Esophagus (tissue), 2 donors: Measurements from ENCODE around the gene KRTAP1-5. TPM values are rescaled to one million over a fixed set of nuclear protein-coding genes. Genes with fewer than 3 reads are reported as not detected.
"Not testable (repeated sequence)": the region's sequence is repeated elsewhere in the genome, so short reads cannot be mapped to it uniquely, and the experiment has no call there.

Experiments used
- H3K27ac ChIP-seq, 2 donors: one replicate each; pipeline ENCODE4 v1.5.1; 2013; ENCODE audit warnings: low read depth in 2 of 2, mild to moderate bottlenecking in 2 of 2, inconsistent platforms in 1 of 2, low read length in 1 of 2, moderate library complexity in 1 of 2
- H3K27me3 ChIP-seq, 2 donors: one replicate each; pipeline ENCODE4 v1.6.1; 2013; ENCODE audit warnings: low read length in 2 of 2, control low read depth in 1 of 2, mild to moderate bottlenecking in 1 of 2; ENCODE audit not compliant: insufficient read depth in 2 of 2, control insufficient read depth in 1 of 2
- H3K36me3 ChIP-seq, 2 donors: one replicate each; pipeline ENCODE4 v1.6.1; 2013; ENCODE audit warnings: low read length in 1 of 2; ENCODE audit not compliant: control insufficient read depth in 2 of 2, insufficient read depth in 2 of 2
- H3K4me1 ChIP-seq, 2 donors: one replicate each; pipeline ENCODE4 v1.6.1; 2013; ENCODE audit warnings: low read length in 1 of 2; ENCODE audit not compliant: control insufficient read depth in 2 of 2, insufficient read depth in 2 of 2
- H3K4me3 ChIP-seq, 2 donors: one replicate each; pipeline ENCODE4 v1.5.1; 2013; ENCODE audit warnings: low read length in 2 of 2, mild to moderate bottlenecking in 2 of 2, low read depth in 1 of 2, moderate library complexity in 1 of 2
- H3K9me3 ChIP-seq, 2 donors: one replicate each; pipeline ENCODE4 v1.6.1; 2013; ENCODE audit warnings: mild to moderate bottlenecking in 2 of 2, low read depth in 1 of 2, low read length in 1 of 2, moderate library complexity in 1 of 2; ENCODE audit not compliant: control insufficient read depth in 2 of 2, insufficient read depth in 1 of 2
- WGBS, 2 donors: extraction: QIAGEN DNeasy Blood & Tissue Kit; methylation state at CpG; one replicate each; pipeline ENCODE4 v1.1.7; 2013; 5-methylcytosine and 5-hydroxymethylcytosine counted together
- polyA plus RNA-seq, 2 donors: library from polyadenylated mRNA; stranded (reverse); fragments of 200-250 nt; gene quantifications; one replicate each; pipeline ENCODE4 v1.2.3, GENCODE V29; 2013
- donor health status: healthy with polysubstance abuse.
- donor health status: Bipolar disorder and iron deficiency.

The KRTAP1-5 gene
- polyA plus RNA-seq, 2 donors: 0.09 TPM; not detected in 1

- Histone ChIP-seq H3K27me3 (no peaks in the 10 kb centered on the region), H3K27ac (no peak overlapping the region), H3K4me1 (no peaks in the 10 kb centered on the region), H3K9me3 (no peaks in the 10 kb centered on the region), H3K4me3 (no peak overlapping the region), H3K36me3 (no peaks in the 10 kb centered on the region)
- 33 to 39% methylated on average over 2 of the region's 2 CpGs for WGBS, 2 donors
Observed at GRCh38 chr17:41049110-41049509, 22.1 kb upstream of the KRTAP1-5 start.

- no peak overlapping the region for H3K4me3 ChIP-seq
- no peaks in the 10 kb centered on the region for H3K36me3 ChIP-seq
- no peaks in the 10 kb centered on the region for H3K9me3 ChIP-seq
- H3K4me1 ChIP-seq: no peaks in the 10 kb centered on the region
- no peaks in the 10 kb centered on the region for H3K27me3 ChIP-seq
- 48 to 60% methylated on average over 7 of the region's 7 CpGs for WGBS, 2 donors
- no peak overlapping the region for H3K27ac ChIP-seq
Observed at GRCh38 chr17:41048441-41048840, 21.4 kb upstream of the KRTAP1-5 start.

GRCh38 chr17:41046735-41047465, 19.9 kb upstream of the KRTAP1-5 start, which contains the start of gene KRTAP2-1:
TSS of gene KRTAP2-1 (minus strand) at chr17:41047316. CDS start at chr17:41047267, 49 bp downstream.
- not testable (repeated sequence) for H3K9me3 ChIP-seq, H3K27me3 ChIP-seq, H3K4me3 ChIP-seq, H3K4me1 ChIP-seq, H3K27ac ChIP-seq, H3K36me3 ChIP-seq
- whole genome bisulfite sequencing, 2 donors: 59 to 67% methylated on average over 10 of the region's 33 CpGs

GRCh38 chr17:41042953-41043352, 15.9 kb upstream of the KRTAP1-5 start:
- H3K4me3 ChIP-seq: no peak overlapping the region
- H3K36me3 ChIP-seq: no peaks in the 10 kb centered on the region
- no peak overlapping the region for H3K27ac ChIP-seq
- 98 to 100% methylated on average over 1 of the region's 1 CpG for WGBS, 2 donors
- no peaks in the 10 kb centered on the region for H3K27me3 ChIP-seq
- H3K4me1 ChIP-seq: peaks cover 0 to 4% of the 10 kb centered on the region in 2 donors
- H3K9me3 ChIP-seq: no peaks in the 10 kb centered on the region

GRCh38 chr17:41040783-41041571, 14.0 kb upstream of the KRTAP1-5 start, which contains the start of gene KRTAP1-1:
TSS of gene KRTAP1-1 (minus strand) at chr17:41041450. CDS start at chr17:41041397, 53 bp downstream.
- not testable (repeated sequence) for H3K4me3 ChIP-seq, H3K27ac ChIP-seq, H3K36me3 ChIP-seq, H3K27me3 ChIP-seq, H3K4me1 ChIP-seq, H3K9me3 ChIP-seq
- WGBS, 2 donors: 66 to 72% methylated on average over 11 to 14 of the region's 14 CpGs

- no peak overlapping the region for H3K4me3 ChIP-seq
- no peaks in the 10 kb centered on the region for H3K36me3 ChIP-seq
- no peaks in the 10 kb centered on the region for H3K9me3 ChIP-seq
- peaks cover 0 to 8% of the 10 kb centered on the region in 2 donors for H3K4me1 ChIP-seq
- H3K27ac ChIP-seq: no peak overlapping the region
- WGBS, 2 donors: 74 to 75% methylated on average over 2 of the region's 2 CpGs
- no peaks in the 10 kb centered on the region for H3K27me3 ChIP-seq
Observed at GRCh38 chr17:41037853-41038350, 10.9 kb upstream of the KRTAP1-5 start.

GRCh38 chr17:41034346-41034935, 7.4 kb upstream of the KRTAP1-5 start, which contains the start of gene KRTAP1-3:
TSS of gene KRTAP1-3 (minus strand) at chr17:41034874. CDS start at chr17:41034821, 53 bp downstream.
- H3K4me3 ChIP-seq, H3K36me3 ChIP-seq, H3K9me3 ChIP-seq, H3K27me3 ChIP-seq, H3K27ac ChIP-seq, H3K4me1 ChIP-seq: not testable (repeated sequence)
- WGBS, 2 donors: 74 to 79% methylated on average over 9 to 10 of the region's 10 CpGs

GRCh38 chr17:41029633-41030245, 2.7 kb upstream of the KRTAP1-5 start, which contains the start of gene KRTAP1-4:
TSS of gene KRTAP1-4 (minus strand) at chr17:41030195. CDS start at chr17:41030078, 117 bp downstream.
- no peak within 1 kb of the TSS for H3K4me3 ChIP-seq
- no peak within 1 kb of the TSS for H3K27ac ChIP-seq
- WGBS, 2 donors: 80 to 85% methylated on average over 12 of the region's 12 CpGs
- peaks cover 0 to 14% of the 10 kb centered on the region in 2 donors for H3K4me1 ChIP-seq
- H3K27me3 ChIP-seq: no peaks in the 10 kb centered on the region
- H3K36me3 ChIP-seq: no peaks in the 10 kb centered on the region
- no peaks in the 10 kb centered on the region for H3K9me3 ChIP-seq

GRCh38 chr17:41024697-41025096, 2.3 kb downstream of the KRTAP1-5 start:
- Histone ChIP-seq H3K9me3 (no peaks in the 10 kb centered on the region), H3K27ac (no peak overlapping the region), H3K4me3 (no peak overlapping the region), H3K4me1 (peaks cover 0 to 9% of the 10 kb centered on the region in 2 donors), H3K36me3 (no peaks in the 10 kb centered on the region), H3K27me3 (peaks cover 0 to 2% of the 10 kb centered on the region in 2 donors)
- WGBS, 2 donors: 81 to 87% methylated on average over 3 of the region's 3 CpGs
